HG02588 (cell line): ENCODE measurements around the gene FDX1.

Experiments used
- ATAC-seq: cut with Tn5 transposase; IDR thresholded peaks from one replicate; pipeline ENCODE4 v1.9.1; 2021; ENCODE audit warnings: mild to moderate bottlenecking, moderate library complexity; ENCODE audit not compliant: unreplicated experiment

FDX1 gene

GRCh38 chr11:110507328-110507727, 77.6 kb downstream of the FDX1 start:
- no peak for ATAC-seq

- no peak for ATAC-seq
Observed at GRCh38 chr11:110508786-110509185, 79.0 kb downstream of the FDX1 start.

- no peak for ATAC-seq
Observed at GRCh38 chr11:110509472-110509871, 79.7 kb downstream of the FDX1 start.

- ATAC-seq: no peak
Observed at GRCh38 chr11:110512026-110512425, 82.3 kb downstream of the FDX1 start.

GRCh38 chr11:110513259-110513801, 83.6 kb downstream of the FDX1 start:
- no peak for ATAC-seq

- no peak for ATAC-seq
Observed at GRCh38 chr11:110513846-110514437, 84.2 kb downstream of the FDX1 start.
